NCI-H1930 (cell line): ENCODE results near the gene SPOCK2.
"Not testable (repeated sequence)": the region's sequence is repeated elsewhere in the genome, so short reads cannot be mapped to it uniquely, and the experiment has no call there.

Source experiments
- DNase-seq, 2 experiments: peaks; one replicate each; lab custom pipeline; 2025; lab: John Stamatoyannopoulos, UW

Gene SPOCK2

DNA sequence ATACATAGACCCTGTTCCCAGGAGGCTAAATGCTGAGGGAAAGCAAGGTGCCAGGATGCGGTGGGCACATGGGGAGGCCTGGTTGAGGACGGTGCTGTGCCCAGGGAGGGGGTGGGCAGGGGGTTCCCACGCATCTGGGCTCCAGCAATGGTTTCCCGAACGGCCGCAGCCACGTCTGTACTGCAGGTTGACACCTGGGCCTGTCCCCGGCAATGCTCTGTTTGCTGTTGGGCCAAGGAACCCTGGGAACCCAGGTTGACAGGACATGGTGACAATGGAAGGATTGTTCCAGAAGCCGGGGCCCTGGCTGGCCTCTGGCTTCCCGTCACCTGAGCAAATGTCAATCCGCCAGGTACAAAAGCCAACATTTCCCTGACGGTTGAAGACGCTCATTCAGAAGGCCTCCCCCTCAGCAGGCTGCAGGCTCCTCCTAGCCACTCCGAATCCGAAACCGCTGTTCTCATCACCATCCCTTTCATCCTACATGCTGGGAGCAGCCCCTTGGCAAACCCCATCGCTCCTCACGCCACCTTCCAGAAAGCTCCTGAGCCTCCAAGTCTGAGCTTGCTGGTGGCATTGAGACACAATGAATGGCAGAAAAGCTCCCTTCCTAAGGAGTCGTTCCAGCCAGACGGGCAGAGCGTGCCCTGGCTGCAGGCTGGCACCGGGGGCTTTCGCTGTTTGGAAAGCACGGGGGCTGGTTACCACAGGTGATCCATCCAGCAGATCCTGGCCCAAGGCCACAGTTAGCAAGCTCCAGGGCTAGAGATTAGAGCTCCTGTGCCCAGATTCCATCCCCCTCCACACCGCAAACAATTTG, 31.2 kb downstream of the SPOCK2 start:
- DNase-seq = no peak

DNA sequence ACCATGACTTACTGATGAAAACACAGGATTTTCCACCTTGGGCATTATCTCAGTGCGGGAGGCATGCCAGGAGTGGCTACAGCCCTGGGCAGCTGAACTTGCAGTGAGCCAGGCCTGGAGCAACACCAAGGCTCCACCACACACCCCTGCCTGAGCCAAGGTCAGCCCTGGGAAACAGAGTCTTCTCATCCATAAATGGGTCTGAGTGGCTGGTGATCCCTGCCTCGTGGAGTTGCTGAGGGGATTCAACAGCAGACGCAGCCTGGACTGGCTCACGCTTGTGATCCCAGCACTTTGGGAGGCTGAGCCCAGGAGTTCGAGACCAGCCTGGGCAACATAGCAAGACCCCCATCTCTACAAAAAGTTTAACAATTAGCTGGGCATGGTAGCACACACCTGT, 32.2 kb downstream of the SPOCK2 start:
- DNase-seq = no peak

DNA sequence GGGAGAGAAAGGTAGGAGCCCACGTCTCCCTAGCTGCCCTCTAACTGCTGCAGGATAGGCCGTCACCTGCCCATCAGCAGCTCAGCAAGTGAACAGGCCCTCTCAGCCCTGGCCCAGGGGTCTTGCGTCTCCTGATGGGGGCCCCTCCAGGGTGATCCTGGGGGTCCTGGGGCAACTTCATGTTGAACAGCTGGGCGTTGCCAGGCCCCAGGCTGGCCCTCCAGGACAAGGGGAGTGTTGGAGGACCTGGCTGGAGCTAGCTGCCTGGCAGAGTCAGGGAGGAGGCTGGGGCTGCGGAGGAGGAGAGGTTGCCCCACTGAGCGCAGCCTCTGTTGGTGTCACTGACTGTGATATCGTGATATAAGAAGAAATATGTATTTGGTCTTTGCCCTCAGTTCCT, 34.7 kb downstream of the SPOCK2 start:
- DNase-seq = no peak

DNA sequence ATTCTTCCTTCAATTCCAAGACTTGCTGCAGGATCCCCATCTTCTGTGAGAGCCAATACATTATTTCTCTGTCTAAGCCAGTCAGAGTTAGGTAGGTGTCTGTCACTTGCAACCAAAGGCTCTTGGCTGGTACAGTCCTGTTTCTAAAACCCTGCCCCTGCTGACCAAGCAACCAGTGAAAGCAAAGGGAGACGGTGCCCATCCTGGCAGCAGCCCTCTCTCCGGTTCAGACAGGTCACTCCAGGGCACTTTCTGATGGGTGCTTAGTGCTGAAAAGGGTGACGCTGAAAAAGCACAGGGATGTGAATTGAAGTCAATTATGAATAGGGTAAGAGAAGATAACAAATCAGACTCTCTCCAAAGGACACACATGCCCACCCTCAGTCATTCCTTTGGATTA, 37.5 kb downstream of the SPOCK2 start:
- DNase-seq = no peak

DNA sequence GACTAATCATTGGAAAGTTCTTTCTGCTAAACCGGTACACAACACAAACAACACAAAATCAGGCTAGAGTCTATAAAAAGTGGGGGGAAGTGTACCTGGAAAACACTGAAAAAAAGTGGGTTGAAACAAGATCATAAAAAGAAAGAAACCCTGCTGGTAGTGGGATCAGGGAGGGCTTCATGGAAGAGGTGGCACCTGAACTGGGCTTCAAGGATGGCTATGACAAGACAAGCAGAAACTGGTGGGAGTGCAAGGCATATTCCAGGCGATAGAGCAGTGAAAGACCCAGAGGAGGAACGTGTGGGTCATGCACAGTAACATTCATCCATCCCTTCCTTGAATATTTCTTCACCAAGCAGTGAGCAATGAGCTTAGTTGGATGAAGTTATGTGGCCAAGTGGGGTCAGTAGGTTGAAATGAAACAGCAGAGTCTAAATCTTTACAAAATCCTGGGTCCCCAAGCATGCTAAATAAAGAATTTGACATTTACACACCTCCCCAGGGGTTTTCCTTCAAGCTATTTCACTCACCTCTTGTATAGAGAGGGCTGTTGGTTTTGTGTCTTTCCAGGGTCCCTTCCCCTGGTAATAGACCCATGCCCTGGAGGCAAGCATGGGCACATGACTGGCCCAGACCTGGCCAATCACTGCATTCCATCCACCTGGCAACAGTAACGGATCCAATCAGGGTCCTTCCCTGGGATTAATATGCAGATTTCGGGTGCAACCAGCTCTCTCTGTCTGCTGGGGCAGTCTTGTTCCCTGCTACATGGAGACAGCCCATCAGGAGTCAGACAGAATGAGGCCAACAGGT, 38.2 kb downstream of the SPOCK2 start:
- DNase-seq = no peak

DNA sequence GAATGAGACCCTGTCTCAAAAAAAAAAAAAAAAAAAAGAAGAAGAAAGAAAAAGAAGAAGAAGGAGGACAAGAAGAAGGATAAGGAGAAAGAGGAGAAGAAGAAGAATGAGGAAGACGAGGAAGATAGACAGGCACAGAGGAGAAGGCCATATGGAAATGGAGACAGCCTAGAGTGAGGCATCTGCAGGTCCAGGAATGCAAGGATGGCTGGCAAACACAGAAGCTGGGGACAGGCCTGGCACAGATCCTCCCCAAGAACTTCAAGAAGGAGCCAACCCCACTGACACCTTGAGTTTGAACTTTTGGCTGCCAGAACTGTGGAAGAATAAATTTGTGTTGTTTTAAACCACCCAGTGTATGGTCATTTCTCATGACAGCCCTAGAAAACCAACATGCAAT, 38.9 kb downstream of the SPOCK2 start:
- DNase-seq = no peak

DNA sequence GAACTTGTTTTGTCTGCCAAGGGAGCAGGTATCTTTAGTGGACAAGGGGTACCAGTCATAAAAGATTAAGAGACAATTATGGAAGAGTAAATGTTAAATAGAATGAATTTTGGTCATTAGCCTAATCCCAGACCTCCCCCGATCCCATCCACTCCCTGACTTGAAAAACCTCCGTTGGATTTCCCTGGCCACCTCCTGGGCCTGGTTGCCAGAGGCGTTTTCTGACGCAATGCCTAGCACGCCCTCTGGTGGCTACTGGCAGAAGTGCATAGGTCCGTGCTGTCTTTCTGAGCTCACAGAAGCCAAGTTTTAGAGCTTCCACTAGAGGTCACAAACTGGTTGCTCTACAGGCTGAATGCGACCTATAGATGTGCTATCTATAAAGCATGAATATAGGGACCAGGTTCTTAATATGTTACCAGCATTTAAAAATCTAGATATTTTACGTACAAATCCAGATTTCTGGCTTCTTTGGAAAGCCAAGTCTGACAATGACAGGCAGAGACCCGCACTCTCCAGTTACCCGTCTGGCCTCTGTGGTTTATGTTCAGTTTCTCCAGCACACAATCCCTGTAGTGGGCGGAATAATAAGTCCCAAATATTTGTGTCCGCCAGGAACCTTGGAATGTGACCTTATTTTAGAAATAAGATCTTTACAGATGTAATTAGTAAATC, 39.8 kb downstream of the SPOCK2 start:
- peak; percentile 57 to 81 for DNase-seq

DNA sequence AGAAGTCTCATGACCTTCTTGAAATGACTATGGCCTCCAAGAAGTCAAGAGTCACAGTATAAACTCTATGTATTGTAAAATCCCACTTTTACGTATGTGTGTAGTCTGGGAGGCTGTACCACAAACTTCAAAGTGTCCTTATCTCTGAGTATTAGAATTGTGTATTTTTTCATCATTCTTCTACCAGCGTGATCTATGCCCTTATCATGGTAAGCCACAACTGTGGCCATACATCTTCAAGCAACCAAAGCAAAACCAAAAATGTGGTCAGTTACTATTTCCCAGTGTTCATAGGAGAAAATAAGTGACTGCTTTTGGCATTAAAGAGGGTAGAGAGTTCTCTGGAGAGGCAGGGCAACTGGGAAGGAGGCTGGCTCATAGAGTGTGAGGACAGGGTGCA, 42.8 kb downstream of the SPOCK2 start:
- no peak for DNase-seq

DNA sequence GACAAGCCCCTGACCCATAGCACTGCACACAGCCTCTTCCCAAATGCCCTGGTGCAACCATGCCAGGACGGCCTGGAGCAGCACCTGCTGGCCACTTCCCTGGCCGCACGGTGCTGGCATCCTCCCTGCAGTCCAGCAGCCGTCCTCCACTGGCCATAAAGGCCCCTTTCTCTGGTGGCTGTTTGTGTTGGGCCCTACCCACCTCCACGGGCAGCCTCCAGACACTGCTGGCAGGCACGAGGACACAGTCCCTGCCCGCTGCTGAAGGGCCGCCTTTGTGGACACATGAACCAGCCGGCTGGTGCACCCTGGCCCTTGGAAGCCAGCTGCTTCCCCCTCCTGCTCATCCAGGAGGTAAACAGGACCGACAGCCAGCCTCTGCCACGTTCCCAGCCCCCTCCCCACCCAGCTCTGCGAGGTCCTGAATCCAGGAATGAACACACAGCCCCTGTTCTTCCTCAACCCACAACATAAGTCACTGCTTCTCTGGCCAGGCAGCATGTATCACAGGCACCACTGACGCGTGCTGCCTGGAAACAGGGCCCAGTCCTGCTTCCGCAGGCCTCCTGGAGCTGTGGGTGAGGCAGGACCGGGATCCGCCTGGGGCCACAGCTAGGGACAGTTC, 43.8 kb downstream of the SPOCK2 start:
- no peak for DNase-seq

DNA sequence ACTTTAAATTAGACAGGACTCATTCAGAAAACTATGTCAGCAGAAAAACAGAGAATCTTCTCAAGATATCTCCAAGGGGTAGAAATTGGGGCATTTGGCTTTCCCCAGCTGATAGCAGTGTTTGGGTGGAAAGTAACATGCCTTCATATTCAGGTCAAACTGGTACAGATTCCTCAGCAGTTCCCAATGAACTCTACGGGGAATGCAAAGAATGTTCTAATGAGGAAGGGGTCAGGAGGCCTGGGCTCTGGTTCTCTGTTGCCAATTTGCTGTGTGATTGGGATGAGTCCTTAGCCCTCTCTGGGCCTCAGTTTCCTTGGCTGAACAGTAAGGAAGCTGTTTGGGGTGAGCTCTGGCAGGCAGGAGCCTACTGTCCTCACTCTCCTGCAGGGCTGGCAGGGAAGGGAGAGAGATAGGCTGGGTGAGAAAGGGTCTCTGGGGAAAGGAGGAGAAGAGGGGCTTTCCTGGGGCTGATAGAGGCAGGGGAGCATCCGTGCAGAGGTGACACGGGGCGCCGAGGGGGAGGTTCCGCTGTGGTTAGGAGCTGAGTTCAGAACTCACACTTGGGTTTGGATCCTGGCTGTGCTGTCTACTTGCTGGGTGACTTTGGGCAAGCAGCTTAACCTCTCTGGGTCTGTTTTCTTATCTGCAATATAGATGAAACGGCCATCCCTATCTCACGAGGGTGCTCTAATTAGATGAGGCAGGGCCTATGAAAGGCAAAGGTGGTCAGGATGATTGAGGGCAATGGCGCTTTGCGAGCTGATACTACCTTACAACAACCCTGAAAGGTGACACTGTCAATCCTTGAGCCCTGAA, 45.1 kb downstream of the SPOCK2 start:
- no peak for DNase-seq

DNA sequence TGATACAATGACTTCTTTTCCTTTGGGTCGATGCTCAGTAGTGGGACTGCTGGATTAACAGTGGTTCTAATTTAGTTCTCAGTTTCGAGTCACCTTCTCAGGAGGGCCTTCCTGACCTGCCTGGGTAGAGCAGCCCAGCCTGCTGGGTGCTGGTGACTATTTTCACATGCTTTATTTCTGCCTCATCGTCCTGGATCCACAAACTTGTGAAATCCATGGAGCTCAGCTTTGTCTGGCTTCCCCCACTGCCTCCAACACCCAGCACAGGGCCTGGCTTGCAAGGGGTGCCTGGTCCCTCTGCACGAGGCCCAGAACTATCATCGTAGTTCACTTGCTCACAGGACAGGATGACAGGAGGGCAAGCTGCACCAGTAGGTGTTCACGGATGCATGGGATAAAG, 46.9 kb downstream of the SPOCK2 start:
- no peak for DNase-seq

DNA sequence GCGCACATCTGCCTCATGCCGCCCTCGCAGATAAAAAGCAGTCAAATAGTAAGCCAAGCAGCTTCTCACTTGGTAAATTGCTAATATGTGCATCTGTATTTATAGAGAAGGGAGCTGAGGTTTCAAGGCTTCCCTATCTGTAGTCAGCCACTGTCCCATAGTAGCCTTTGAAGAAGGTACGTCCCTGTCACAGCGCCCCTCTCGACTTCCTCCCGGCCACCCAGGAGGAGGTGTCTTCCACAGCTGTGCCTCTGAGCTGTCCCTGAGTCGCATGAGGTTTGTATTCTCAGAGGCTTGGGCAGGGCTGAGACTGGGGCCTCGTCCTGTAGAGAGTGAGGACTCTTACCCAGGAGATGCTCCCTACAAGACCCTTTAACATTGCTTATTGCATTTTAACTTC, 49.0 kb downstream of the SPOCK2 start:
- no peak for DNase-seq

DNA sequence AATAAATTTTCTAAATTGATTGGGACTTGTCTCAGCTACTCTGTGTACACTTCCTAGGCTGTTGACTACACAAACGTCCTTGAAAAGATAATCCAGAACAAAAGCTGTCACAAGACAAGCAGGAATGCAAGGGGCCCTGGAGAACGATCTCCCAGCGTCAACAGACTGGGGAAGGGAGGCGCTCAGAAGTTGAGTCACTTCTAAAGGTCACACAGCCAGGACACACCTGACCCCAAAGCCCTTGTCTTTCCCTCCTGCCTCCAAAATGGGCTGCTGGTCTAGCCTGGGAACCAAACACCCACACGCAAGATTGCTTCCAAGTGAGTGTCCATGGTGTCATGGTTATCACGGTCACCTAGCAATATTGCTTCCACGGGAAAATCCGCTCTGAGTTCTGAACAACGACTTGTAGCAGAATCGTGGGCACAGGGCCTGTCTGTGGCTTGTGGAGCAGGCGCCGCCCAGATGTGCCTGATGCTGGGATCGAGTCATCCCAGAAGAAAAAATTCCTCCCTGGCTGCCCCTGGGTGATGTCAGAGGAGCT, 49.8 kb downstream of the SPOCK2 start:
- DNase-seq = no peak

DNA sequence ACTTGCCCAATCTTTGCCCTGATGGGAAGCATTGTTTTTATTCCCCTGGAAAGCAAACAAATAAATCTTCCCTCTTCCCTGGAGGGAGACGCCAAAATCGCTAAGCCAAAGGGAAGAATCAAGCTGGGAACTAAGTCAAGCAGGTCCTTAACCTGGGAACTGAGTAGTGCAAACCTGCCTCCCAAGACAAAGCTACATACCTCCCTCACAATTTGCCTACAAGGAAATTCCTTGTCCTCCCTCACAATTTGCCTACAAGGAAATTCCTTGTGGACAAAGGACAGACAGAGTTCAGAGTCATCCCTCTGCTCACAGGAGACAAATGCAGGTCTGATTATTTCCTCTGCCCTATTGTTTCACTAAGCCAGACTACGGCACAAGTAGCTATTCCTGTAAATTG, 50.5 kb downstream of the SPOCK2 start:
- no peak for DNase-seq

DNA sequence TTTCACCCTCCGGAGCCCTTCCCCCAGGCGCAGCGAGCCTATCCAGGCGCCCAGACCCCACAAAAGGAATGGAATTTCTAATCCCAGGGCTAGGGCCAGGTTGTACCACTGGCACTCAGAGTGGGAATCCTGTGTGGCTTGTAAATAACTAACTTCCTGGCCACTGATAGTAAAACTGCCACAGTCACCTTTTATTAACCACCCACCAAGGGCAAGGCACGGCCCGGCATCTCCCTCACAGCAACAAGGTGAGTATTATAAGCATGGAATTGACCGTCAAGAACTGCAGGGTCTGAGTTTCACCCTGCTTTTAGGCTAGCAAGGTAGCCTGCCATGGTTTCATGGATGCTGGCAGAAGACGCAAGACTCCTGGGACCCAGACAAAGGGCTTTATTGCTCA, 51.1 kb downstream of the SPOCK2 start:
- no peak for DNase-seq

DNA sequence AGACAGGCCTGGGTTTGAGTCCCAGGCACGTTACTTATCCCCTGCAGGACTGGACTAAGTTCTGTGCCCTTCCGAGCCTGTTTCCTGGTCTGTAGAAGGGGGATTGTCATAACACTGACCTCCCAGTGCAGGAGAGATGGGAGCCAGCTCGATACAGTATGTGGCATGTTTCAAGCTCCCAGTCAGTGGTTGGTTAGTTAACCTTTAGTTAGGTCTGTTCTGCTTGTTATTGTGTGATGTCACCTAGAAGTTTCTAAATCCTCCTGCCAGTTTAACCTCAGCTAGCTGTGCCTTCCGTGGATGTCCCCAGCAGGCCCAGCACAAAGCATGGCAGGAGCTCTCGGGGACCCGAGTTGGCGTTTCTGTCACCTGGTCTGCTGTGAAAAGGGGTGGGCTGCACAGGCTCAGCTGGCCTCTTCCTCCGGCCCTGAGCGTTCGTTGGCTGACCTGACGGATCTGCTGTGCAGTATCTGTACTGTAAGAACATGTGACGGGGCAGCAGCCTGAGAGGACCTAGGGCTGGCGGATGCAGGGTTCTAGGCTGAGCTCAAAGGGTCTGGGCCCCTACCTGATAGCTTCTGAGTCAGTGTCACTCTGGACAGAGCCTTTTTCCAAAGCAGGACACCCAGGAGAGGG, 53.0 kb downstream of the SPOCK2 start:
- no peak for DNase-seq

DNA sequence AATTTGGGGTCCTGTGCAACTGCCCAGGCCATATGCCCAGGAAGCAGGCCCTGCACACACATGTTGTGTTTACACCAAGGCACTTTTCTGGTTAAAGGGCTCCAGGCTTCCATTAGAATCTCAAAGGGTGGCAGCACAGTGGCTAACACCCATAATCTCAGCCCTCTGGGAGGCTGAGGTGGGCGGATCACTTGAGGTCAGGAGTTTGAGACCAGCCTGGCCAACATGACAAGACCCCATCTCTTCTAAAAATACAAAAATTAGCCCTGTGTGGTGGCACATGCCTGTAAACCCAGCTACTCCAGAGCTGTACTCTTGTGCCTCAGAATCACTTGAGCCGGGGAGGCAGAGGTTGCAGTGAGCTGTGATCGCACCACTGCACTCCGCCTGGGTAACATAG, 53.6 kb downstream of the SPOCK2 start:
- DNase-seq = no peak

DNA sequence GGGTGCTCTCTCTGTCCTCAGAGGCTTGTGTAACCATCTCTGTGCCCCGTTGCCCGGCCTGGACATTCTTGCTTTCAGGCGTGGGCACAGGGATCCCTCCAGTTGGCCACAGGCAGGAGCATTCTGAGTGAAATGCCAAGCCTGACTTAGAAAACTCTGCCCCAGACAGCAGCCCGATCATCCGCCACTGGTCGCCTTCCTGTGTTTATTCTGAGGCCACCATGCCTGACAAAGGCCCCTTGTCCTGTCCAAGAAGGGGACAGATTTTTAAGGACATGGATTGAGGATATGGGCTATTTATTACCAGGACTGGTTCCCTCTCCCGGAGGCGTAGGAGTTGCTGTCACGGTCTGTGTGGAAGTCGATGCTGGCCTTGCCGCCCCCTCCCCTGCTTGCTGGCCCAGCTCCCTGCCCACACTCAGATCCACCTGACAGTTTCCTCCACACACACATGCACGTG, 54.3 kb downstream of the SPOCK2 start:
- DNase-seq = no peak

DNA sequence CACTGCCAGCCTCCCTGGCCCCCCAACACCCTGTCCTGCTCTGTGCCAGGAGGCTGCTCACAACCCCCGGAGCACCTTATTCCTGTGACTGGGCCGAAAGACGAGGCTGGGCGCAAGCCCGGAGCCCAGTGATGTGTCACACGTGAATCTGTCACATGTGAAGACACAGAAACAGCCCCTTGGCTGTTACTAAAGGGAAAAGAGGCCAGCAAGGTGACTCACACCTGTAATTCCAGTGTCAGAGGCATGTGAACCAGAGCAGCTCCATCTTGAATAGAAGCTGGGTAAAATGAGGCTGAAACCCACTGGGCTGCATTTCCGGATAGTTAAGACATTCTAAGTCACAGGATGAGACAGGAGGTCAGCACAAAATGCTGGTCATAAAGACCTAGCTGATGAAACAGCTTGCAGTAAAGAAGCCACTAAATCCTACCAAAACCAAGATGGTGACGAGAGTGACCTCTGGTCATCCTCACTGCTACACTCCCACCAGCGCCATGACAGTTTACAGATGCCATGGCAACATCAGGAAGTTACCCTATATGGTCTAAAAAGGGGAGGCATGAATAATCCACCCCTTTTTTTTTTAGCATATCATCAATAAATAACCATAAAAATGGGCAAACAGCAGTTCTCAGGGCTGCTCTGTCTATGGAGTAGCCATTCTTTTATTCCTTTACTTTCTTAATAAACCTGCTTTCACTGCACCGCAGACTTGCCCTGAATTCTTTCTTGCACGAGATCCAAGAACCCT, 55.8 kb downstream of the SPOCK2 start:
- DNase-seq = not testable (repeated sequence)

DNA sequence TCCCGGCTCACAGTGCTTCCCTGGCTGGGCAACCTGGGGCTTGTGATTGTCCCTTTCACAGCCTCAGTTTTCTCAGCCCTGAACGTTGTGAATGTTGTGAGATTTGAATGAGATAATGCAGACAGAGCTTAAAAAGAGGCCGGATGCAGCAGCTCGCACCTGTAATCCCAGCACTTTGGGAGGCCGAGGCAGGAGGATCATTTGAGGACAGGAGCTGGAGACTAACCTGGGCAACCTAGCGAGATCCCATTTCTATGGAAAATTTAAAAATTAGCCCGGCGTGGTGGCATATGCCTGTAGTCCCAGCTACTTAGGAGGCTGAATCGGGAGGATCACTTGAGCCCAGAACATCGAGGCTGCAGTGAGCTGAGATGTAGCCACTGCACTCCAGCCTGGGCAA, 56.6 kb downstream of the SPOCK2 start:
- DNase-seq = no peak
